Head of caudate nucleus (tissue), 42 donors: ENCODE measurements around the gene NPIPA3.
"Not testable (repeated sequence)": the region's sequence is repeated elsewhere in the genome, so short reads cannot be mapped to it uniquely, and the experiment has no call there.

Source experiments
- DNase-seq, 42 donors: peaks; one replicate each; pipeline versions ENCODE4 v3.0.0 to v3.0.0-alpha.2; 2020 to 2021; ENCODE audit warnings: mixed read lengths in 7 of 42
- intact Hi-C: fragments of 100-400 bp; cut with DNase I; formaldehyde crosslinking; loops from one replicate; pipeline ENCODE4 v1.15.0; 2022

NPIPA3 gene

GRCh38 chr16:14703156-14704011 is at the start of gene NPIPA3:
NPIPA3 (plus strand) TSS chr16:14703411; CDS start chr16:14708944, 5,533 bp downstream.
- DNase-seq, intact Hi-C loops: not testable (repeated sequence)

GRCh38 chr16:14658063-14658462 is 45.1 kb upstream of the NPIPA3 start:
- intact Hi-C loops: no loop called here
- DNase-seq: peak in 31 of 42 donors; percentile 2 to 75 (median 36)

- peak in 7 of 42 donors; percentile 9 to 41 (median 11) for DNase-seq
- intact Hi-C loops: no loop called here
Observed at GRCh38 chr16:14667347-14668266, 35.6 kb upstream of the NPIPA3 start.

- intact Hi-C loops: no loop called here
- DNase-seq: no peak
Observed at GRCh38 chr16:14668556-14669223, 34.5 kb upstream of the NPIPA3 start.

- intact Hi-C loops: no loop called here
- DNase-seq: peak in 4 of 42 donors; percentile 5 to 17 (median 7)
Observed at GRCh38 chr16:14669776-14670175, 33.4 kb upstream of the NPIPA3 start.

GRCh38 chr16:14672403-14672971 is 30.7 kb upstream of the NPIPA3 start:
- intact Hi-C loops: no loop called here
- DNase-seq: no peak

GRCh38 chr16:14676633-14677032 is 26.6 kb upstream of the NPIPA3 start:
- DNase-seq: no peak
- intact Hi-C loops: no loop called here

GRCh38 chr16:14677627-14678026 is 25.6 kb upstream of the NPIPA3 start:
- intact Hi-C loops: no loop called here
- DNase-seq: no peak

GRCh38 chr16:14678748-14679497 is 24.3 kb upstream of the NPIPA3 start:
- DNase-seq: no peak
- intact Hi-C loops: no loop called here

- DNase-seq, intact Hi-C loops: not testable (repeated sequence)
Observed at GRCh38 chr16:14680396-14680795, 22.8 kb upstream of the NPIPA3 start.

- intact Hi-C loops: no loop called here
Observed at GRCh38 chr16:14681115-14681514, 22.1 kb upstream of the NPIPA3 start.

GRCh38 chr16:14682121-14682520 is 21.1 kb upstream of the NPIPA3 start:
- intact Hi-C loops: no loop called here

More at GRCh38 chr16:14681115-14681514, 22.1 kb upstream of the NPIPA3 start:
- DNase-seq: no peak

GRCh38 chr16:14685870-14686793 is 17.1 kb upstream of the NPIPA3 start:
- intact Hi-C loops, DNase-seq: not testable (repeated sequence)

More at GRCh38 chr16:14682121-14682520, 21.1 kb upstream of the NPIPA3 start:
- no peak for DNase-seq

GRCh38 chr16:14694129-14694528 is 9.1 kb upstream of the NPIPA3 start, which contains the start of gene PLA2G10:
PLA2G10 (minus strand) TSS chr16:14694308; CDS start chr16:14694229, 79 bp downstream.
- DNase-seq, intact Hi-C loops: not testable (repeated sequence)

- intact Hi-C loops, DNase-seq: not testable (repeated sequence)
Observed at GRCh38 chr16:14701859-14702258, 1.4 kb upstream of the NPIPA3 start.

- intact Hi-C loops: not testable (repeated sequence)
Observed at GRCh38 chr16:14702672-14703071, 539 bp upstream of the NPIPA3 start.

GRCh38 chr16:14733233-14733632 is 30.0 kb downstream of the NPIPA3 start:
- intact Hi-C loops, DNase-seq: not testable (repeated sequence)

More at GRCh38 chr16:14702672-14703071, 539 bp upstream of the NPIPA3 start:
- DNase-seq: not testable (repeated sequence)
